H1 (cell line): ENCODE data around the gene PRKCA. TPM values are rescaled to one million over a fixed set of nuclear protein-coding genes. Genes with fewer than 3 reads are reported as not detected.

Experiments
- CTCF ChIA-PET: fragments of 300-600 bp; sonication (Branson Sonifier 250); formaldehyde crosslinking; loops from one replicate; lab custom pipeline; 2021; ENCODE audit not compliant: partially characterized antibody; lab: Charles Lee
- POLR2A ChIA-PET: fragments of 300-600 bp; sonication (Branson Sonifier 250); formaldehyde crosslinking; loops from one replicate; lab custom pipeline; 2021; ENCODE audit warnings: inconsistent platforms; ENCODE audit not compliant: partially characterized antibody; lab: Charles Lee
- DNase-seq, 2 experiments: peaks; one replicate each; pipeline versions ENCODE4 v3.0.0 to v3.0.0-alpha.2; 2010 to 2022; ENCODE audit warnings: low spot score in 2 of 2, low read depth in 1 of 2, mixed read lengths in 1 of 2
- FAIRE-seq: peaks from 2 replicates; lab custom pipeline; 2011; peaks lifted over from hg19 to GRCh38; lab: Jason Lieb, UNC
- H2AFZ ChIP-seq: 2 replicates; pipeline ENCODE4 v1.8.1; 2012; ENCODE audit warnings: low read length, inconsistent platforms
- H2AK5ac ChIP-seq: 2 replicates; pipeline ENCODE4 v1.6.1; 2013; ENCODE audit warnings: low read depth, low read length
- H2BK120ac ChIP-seq: replicated peaks from 2 replicates; pipeline ENCODE3; 2013; ENCODE audit warnings: low read depth, low read length, inconsistent platforms
- H2BK12ac ChIP-seq: 2 replicates; pipeline ENCODE4 v1.6.1; 2013; ENCODE audit warnings: low read depth, low read length
- H2BK15ac ChIP-seq: 2 replicates; pipeline ENCODE4 v1.6.1; 2013; ENCODE audit warnings: low read length
- H2BK20ac ChIP-seq: 2 replicates; pipeline ENCODE4 v1.6.1; 2013; ENCODE audit warnings: low read length
- H2BK5ac ChIP-seq: 2 replicates; pipeline ENCODE4 v1.6.1; 2013; ENCODE audit warnings: low read depth, low read length
- H3K14ac ChIP-seq: 2 replicates; pipeline ENCODE4 v1.6.1; 2013; ENCODE audit warnings: inconsistent platforms; ENCODE audit not compliant: insufficient read length
- H3K18ac ChIP-seq: 2 replicates; pipeline ENCODE4 v1.6.1; 2013; ENCODE audit warnings: low read length; ENCODE audit errors: extremely low read depth
- H3K23ac ChIP-seq: 2 replicates; pipeline ENCODE4 v1.6.1; 2013; ENCODE audit warnings: inconsistent platforms; ENCODE audit not compliant: insufficient read length
- H3K23me2 ChIP-seq: 2 replicates; pipeline ENCODE4 v1.6.1; 2013; ENCODE audit warnings: low read depth, low read length
- H3K27ac ChIP-seq: 2 replicates; pipeline ENCODE4 v1.6.1; 2011; ENCODE audit warnings: low read depth, low read length, inconsistent platforms
- H3K27me3 ChIP-seq, 4 experiments: replicated peaks in 1 of 4; 1 replicate in 1 of 4; 2 replicates in 3 of 4; pipeline versions ENCODE4 v1.6.1 to v1.8.1; 2011 to 2013; ENCODE audit warnings: low read length in 3 of 4, mild to moderate bottlenecking in 3 of 4, inconsistent platforms in 2 of 4, mixed read lengths in 2 of 4, moderate library complexity in 1 of 4; ENCODE audit not compliant: control insufficient read depth in 3 of 4, insufficient read depth in 3 of 4; ENCODE audit errors: extremely low read depth in 1 of 4
- H3K36me3 ChIP-seq, 4 experiments: 2 replicates each; pipeline versions ENCODE4 v1.6.1 to v1.8.1; 2011 to 2013; ENCODE audit warnings: mild to moderate bottlenecking in 4 of 4, low read length in 3 of 4, moderate library complexity in 2 of 4, control low read depth in 1 of 4, inconsistent platforms in 1 of 4; ENCODE audit not compliant: insufficient read depth in 4 of 4, control insufficient read depth in 2 of 4
- H3K4ac ChIP-seq: replicated peaks from 2 replicates; pipeline ENCODE3; 2013; ENCODE audit warnings: low read length, low read depth, mixed read lengths, inconsistent platforms; ENCODE audit not compliant: insufficient read length
- H3K4me1 ChIP-seq, 4 experiments: replicated peaks in 1 of 4; 1 replicate in 1 of 4; 2 replicates in 3 of 4; pipeline versions ENCODE4 v1.6.1 to v1.8.1; 2011 to 2013; ENCODE audit warnings: low read length in 3 of 4, inconsistent platforms in 2 of 4, mixed read lengths in 1 of 4; ENCODE audit not compliant: insufficient read depth in 4 of 4, control insufficient read depth in 3 of 4
- H3K4me2 ChIP-seq, 2 experiments: 2 replicates each; pipeline versions ENCODE4 v1.6.1 to v1.8.1; 2011 to 2013; ENCODE audit warnings: low read depth in 2 of 2, low read length in 2 of 2, control low read depth in 1 of 2, inconsistent platforms in 1 of 2, mild to moderate bottlenecking in 1 of 2; ENCODE audit not compliant: insufficient read depth in 1 of 2
- H3K4me3 ChIP-seq, 4 experiments: fragments of 200-600, 300-600 bp in 1 of 4; sonication (generic), shearing (Covaris generic), sonication (Bioruptor Twin) in 1 of 4; 2 replicates each; pipeline versions ENCODE4 v1.5.1 to v1.8.1; 2011 to 2016; ENCODE audit warnings: low read length in 4 of 4, low read depth in 3 of 4, control low read depth in 2 of 4, inconsistent platforms in 2 of 4, mild to moderate bottlenecking in 2 of 4, mixed read lengths in 1 of 4, moderate library complexity in 1 of 4; ENCODE audit not compliant: insufficient read depth in 2 of 4; ENCODE audit errors: extremely low read depth in 1 of 4
- H3K56ac ChIP-seq: replicated peaks from 2 replicates; pipeline ENCODE3; 2013; ENCODE audit warnings: low read depth, mild to moderate bottlenecking, mixed read lengths, low read length, inconsistent platforms; ENCODE audit not compliant: insufficient read length
- H3K79me1 ChIP-seq: 2 replicates; pipeline ENCODE4 v1.6.1; 2013; ENCODE audit warnings: low read depth, low read length, control low read depth
- H3K79me2 ChIP-seq, 2 experiments: 2 replicates each; pipeline versions ENCODE4 v1.6.1 to v1.8.1; 2012 to 2013; ENCODE audit warnings: low read length in 2 of 2, mild to moderate bottlenecking in 2 of 2, inconsistent platforms in 1 of 2; ENCODE audit not compliant: insufficient read depth in 2 of 2, control insufficient read depth in 1 of 2
- H3K9ac ChIP-seq, 4 experiments: replicated peaks in 1 of 4; 1 replicate in 1 of 4; 2 replicates in 3 of 4; pipeline versions ENCODE4 v1.6.1 to v1.8.1; 2011 to 2013; ENCODE audit warnings: low read depth in 3 of 4, low read length in 3 of 4, control low read depth in 2 of 4, mild to moderate bottlenecking in 2 of 4, moderate library complexity in 2 of 4, inconsistent platforms in 1 of 4; ENCODE audit errors: extremely low read depth in 1 of 4
- H3K9me3 ChIP-seq, 2 experiments: 2 replicates each; pipeline versions ENCODE4 v1.6.1 to v1.8.1; 2012 to 2013; ENCODE audit warnings: mild to moderate bottlenecking in 2 of 2, moderate library complexity in 2 of 2, control low read depth in 1 of 2, inconsistent platforms in 1 of 2, low read depth in 1 of 2, low read length in 1 of 2, mixed read lengths in 1 of 2; ENCODE audit not compliant: insufficient read depth in 2 of 2
- H4K20me1 ChIP-seq, 2 experiments: replicated peaks in 1 of 2; 2 replicates each; pipeline versions ENCODE3 to v1.8.1; 2011 to 2013; ENCODE audit warnings: inconsistent platforms in 2 of 2, low read length in 2 of 2, mild to moderate bottlenecking in 1 of 2; ENCODE audit not compliant: insufficient read depth in 2 of 2, control insufficient read depth in 1 of 2
- H4K5ac ChIP-seq: 2 replicates; pipeline ENCODE4 v1.6.1; 2013; ENCODE audit warnings: low read length, low read depth, mixed read lengths, inconsistent platforms; ENCODE audit not compliant: insufficient read length
- H4K8ac ChIP-seq: 2 replicates; pipeline ENCODE4 v1.8.0; 2013; ENCODE audit warnings: mild to moderate bottlenecking, moderate library complexity, low read length, inconsistent platforms; ENCODE audit not compliant: insufficient read depth; ENCODE audit errors: extremely low read depth
- H4K91ac ChIP-seq: replicated peaks from 2 replicates; pipeline ENCODE3; 2013; ENCODE audit warnings: low read length, mixed read lengths, inconsistent platforms; ENCODE audit not compliant: insufficient read length
- CBX8 ChIP-seq: fragments of 300-800, 300-1000 bp; sonication (generic); IDR thresholded peaks from 2 replicates; pipeline ENCODE4 v1.7.1; 2016; ENCODE audit warnings: low read depth, low read length, borderline replicate concordance
- CHD1 ChIP-seq: IDR thresholded peaks from 2 replicates; pipeline ENCODE4 v1.6.1; 2012; ENCODE audit warnings: low read depth, low read length, improper control_type of control experiment
- EGR1 ChIP-seq: IDR thresholded peaks from 2 replicates; pipeline ENCODE4 v1.6.1; 2011; ENCODE audit warnings: low read depth, low read length, borderline replicate concordance
- RBBP5 ChIP-seq: IDR thresholded peaks from 2 replicates; pipeline ENCODE4 v1.7.1; 2012; ENCODE audit warnings: low read depth, mild to moderate bottlenecking, inconsistent platforms, low read length, moderate library complexity, borderline replicate concordance
- TBP ChIP-seq: IDR thresholded peaks from 2 replicates; pipeline ENCODE4 v1.6.1; 2011; ENCODE audit warnings: low read depth, low read length, improper control_type of control experiment
- WGBS, 2 experiments: shearing (Covaris generic) in 1 of 2; methylation state at CpG; one replicate each; pipeline versions ENCODE4 v1.1.6 to v1.1.7; 2013 to 2015; ENCODE audit warnings: low lambda C conversion rate in 2 of 2, mixed read lengths in 2 of 2, inconsistent platforms in 1 of 2, low coverage in 1 of 2, missing lambda C conversion rate in 1 of 2; ENCODE audit not compliant: insufficient replicate concordance in 2 of 2, insufficient coverage in 1 of 2, insufficient read length in 1 of 2; ENCODE audit errors: extremely low coverage in 1 of 2, missing lambda C conversion rate in 1 of 2; 5-methylcytosine and 5-hydroxymethylcytosine counted together
- polyA plus RNA-seq, 7 experiments: library from polyadenylated mRNA; depleted of rRNA in 3 of 7; stranded (reverse) in 5 of 7; unstranded in 2 of 7; fragments of >200 nt in 5 of 7; fragments of 200-250 nt in 2 of 7; gene quantifications; 1 replicate in 5 of 7; 2 replicates in 1 of 7; 4 replicates in 1 of 7; pipeline versions ENCODE4 v1.2.1 to v1.2.3, GENCODE V29; 2011 to 2013; ENCODE audit warnings: missing spikeins in 2 of 7, mixed read lengths in 2 of 7
- total RNA-seq: library from RNA; stranded (reverse); fragmentation: NEBNext Ultra II Directional; extraction: Animal tissue kit (Norgen Biotek cat#: 25700); gene quantifications from 2 replicates; pipeline ENCODE4 v1.2.1, GENCODE V29; 2021
- TF ChIP-seq, protein P1 (sequence below), 3 experiments: IDR thresholded peaks; 1 replicate in 2 of 3; 2 replicates in 1 of 3; pipeline versions ENCODE4 v1.5.1 to v1.6.1; 2011; ENCODE audit warnings: low read length in 3 of 3, mild to moderate bottlenecking in 3 of 3, inconsistent platforms in 2 of 3, low read depth in 1 of 3, moderate library complexity in 1 of 3; ENCODE audit not compliant: insufficient read depth in 1 of 3; ENCODE audit errors: control extremely low read depth in 1 of 3

PRKCA gene
- total and polyA plus RNA-seq, 2 of the 8 experiments (the other 6 are each of a cell fraction or from before 2014, with no cell fraction given) = 5.8 to 17.8 TPM

DNA sequence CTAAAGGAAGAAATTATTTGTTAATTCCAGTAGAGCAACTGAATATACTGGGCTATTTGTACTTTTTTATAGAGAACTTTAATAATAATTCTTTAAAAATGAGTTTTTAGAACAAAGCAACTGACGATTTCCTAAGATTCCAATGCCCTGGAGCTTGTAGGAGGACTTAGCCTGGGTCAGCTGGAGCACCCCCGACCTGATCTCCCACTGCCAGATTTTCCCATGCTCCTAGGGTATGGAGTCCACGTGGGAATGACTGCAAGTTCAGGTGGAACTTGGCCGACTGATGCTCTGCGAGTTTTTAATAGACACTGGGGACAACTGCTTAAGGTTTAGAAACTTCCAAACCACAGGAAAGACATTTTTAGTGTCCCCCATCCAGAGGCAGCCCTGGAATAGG, 507.0 kb downstream of the PRKCA start:
- no peak overlapping the region for H2AFZ ChIP-seq
- ChIA-PET CTCF (no interaction called here), POLR2A (no interaction called here)
- H3K4ac ChIP-seq = no peak overlapping the region
- no peak for TF ChIP-seq TBP
- TF ChIP-seq, protein P1, sequence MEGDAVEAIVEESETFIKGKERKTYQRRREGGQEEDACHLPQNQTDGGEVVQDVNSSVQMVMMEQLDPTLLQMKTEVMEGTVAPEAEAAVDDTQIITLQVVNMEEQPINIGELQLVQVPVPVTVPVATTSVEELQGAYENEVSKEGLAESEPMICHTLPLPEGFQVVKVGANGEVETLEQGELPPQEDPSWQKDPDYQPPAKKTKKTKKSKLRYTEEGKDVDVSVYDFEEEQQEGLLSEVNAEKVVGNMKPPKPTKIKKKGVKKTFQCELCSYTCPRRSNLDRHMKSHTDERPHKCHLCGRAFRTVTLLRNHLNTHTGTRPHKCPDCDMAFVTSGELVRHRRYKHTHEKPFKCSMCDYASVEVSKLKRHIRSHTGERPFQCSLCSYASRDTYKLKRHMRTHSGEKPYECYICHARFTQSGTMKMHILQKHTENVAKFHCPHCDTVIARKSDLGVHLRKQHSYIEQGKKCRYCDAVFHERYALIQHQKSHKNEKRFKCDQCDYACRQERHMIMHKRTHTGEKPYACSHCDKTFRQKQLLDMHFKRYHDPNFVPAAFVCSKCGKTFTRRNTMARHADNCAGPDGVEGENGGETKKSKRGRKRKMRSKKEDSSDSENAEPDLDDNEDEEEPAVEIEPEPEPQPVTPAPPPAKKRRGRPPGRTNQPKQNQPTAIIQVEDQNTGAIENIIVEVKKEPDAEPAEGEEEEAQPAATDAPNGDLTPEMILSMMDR (IDR thresholded peaks at IDR 0.05; ENCODE audit: control extremely low read depth in 1 of 3, insufficient read depth in 1 of 3, low read depth in 1 of 3, low read length in 3 of 3) = no peak
- no peak for TF ChIP-seq EGR1
- no peak for TF ChIP-seq CHD1
- no peak for TF ChIP-seq CBX8
- no peak for TF ChIP-seq RBBP5
- FAIRE-seq (no peak), DNase-seq (no peak)
- H3K9me3 ChIP-seq = no peaks in the 10 kb centered on the region
- H3K4me2 ChIP-seq = no peak overlapping the region
- H3K4me3 ChIP-seq = no peak overlapping the region
- H3K18ac ChIP-seq = no peak overlapping the region
- no peak overlapping the region for H3K27ac ChIP-seq
- no peaks in the 10 kb centered on the region for H4K20me1 ChIP-seq
- H2BK120ac ChIP-seq = no peak overlapping the region
- no peak overlapping the region for H4K8ac ChIP-seq
- no peak overlapping the region for H3K9ac ChIP-seq
- no peak overlapping the region for H2BK12ac ChIP-seq
- H3K27me3 ChIP-seq = no peaks in the 10 kb centered on the region
- no peak overlapping the region for H3K56ac ChIP-seq
- WGBS, 2 experiments = 84% methylated on average over 5 of the region's 5 CpGs; no CpG with 5 or more reads in 1 of the 2 experiments
- H2AK5ac ChIP-seq = no peak overlapping the region
- no peak overlapping the region for H2BK20ac ChIP-seq
- no peaks in the 10 kb centered on the region for H3K79me1 ChIP-seq
- no peak overlapping the region for H4K91ac ChIP-seq
- H4K5ac ChIP-seq = no peak overlapping the region
- no peaks in the 10 kb centered on the region for H3K79me2 ChIP-seq
- H3K36me3 ChIP-seq = no peaks in the 10 kb centered on the region
- H3K14ac ChIP-seq = no peak overlapping the region
- no peak overlapping the region for H2BK5ac ChIP-seq
- H3K4me1 ChIP-seq = peaks cover 0 to 3% (median 0%) of the 10 kb centered on the region in 4 experiments; a peak in 1 of 7 replicates
- H2BK15ac ChIP-seq = no peak overlapping the region
- no peaks in the 10 kb centered on the region for H3K23me2 ChIP-seq
- no peak overlapping the region for H3K23ac ChIP-seq
